NB4 (cell line): ENCODE measurements around the gene MGMT.

Experiments
- DNase-seq: peaks from one replicate; pipeline ENCODE4 v3.0.0; 2010; ENCODE audit warnings: low read depth
- H3K4me3 ChIP-seq: one replicate; pipeline ENCODE4 v1.5.1; 2011; ENCODE audit warnings: mild to moderate bottlenecking, low read depth, low read length, moderate library complexity
- CTCF ChIP-seq: IDR thresholded peaks from one replicate; pipeline ENCODE4 v1.5.1; 2012; ENCODE audit warnings: low read depth, low read length
- MAX ChIP-seq: IDR thresholded peaks from 2 replicates; pipeline ENCODE4 v1.6.1; 2011; ENCODE audit warnings: low read depth, low read length
- MYC ChIP-seq: IDR thresholded peaks from 2 replicates; pipeline ENCODE4 v1.6.1; 2011; ENCODE audit warnings: low read depth, low read length
- POLR2A ChIP-seq: IDR thresholded peaks from 2 replicates; pipeline ENCODE4 v1.6.1; 2011; ENCODE audit warnings: mild to moderate bottlenecking; ENCODE audit not compliant: insufficient read length; ENCODE audit errors: extremely low read depth

The MGMT gene

GRCh38 chr10:129694691-129695243 is 227.7 kb downstream of the MGMT start:
- TF ChIP-seq MAX = no peak
- TF ChIP-seq MYC = no peak
- no peak for TF ChIP-seq POLR2A
- TF ChIP-seq CTCF = no peak
- H3K4me3 ChIP-seq = no peak overlapping the region
- no peak for DNase-seq

GRCh38 chr10:129695671-129696070 is 228.6 kb downstream of the MGMT start:
- no peak for DNase-seq
- no peak for TF ChIP-seq MAX
- no peak for TF ChIP-seq CTCF
- no peak for TF ChIP-seq MYC

GRCh38 chr10:129696636-129697035 is 229.6 kb downstream of the MGMT start:
- no peak for DNase-seq
- TF ChIP-seq CTCF = no peak
- no peak for TF ChIP-seq MAX
- no peak for TF ChIP-seq MYC
- no peak for TF ChIP-seq POLR2A
- no peak overlapping the region for H3K4me3 ChIP-seq

More at GRCh38 chr10:129695671-129696070, 228.6 kb downstream of the MGMT start:
- no peak overlapping the region for H3K4me3 ChIP-seq

GRCh38 chr10:129697463-129698247 is 230.6 kb downstream of the MGMT start:
- DNase-seq = peak; percentile 31
- no peak for TF ChIP-seq MYC
- TF ChIP-seq MAX = no peak
- no peak for TF ChIP-seq POLR2A
- no peak for TF ChIP-seq CTCF
- no peak overlapping the region for H3K4me3 ChIP-seq

- no peak for DNase-seq
- TF ChIP-seq CTCF (no peak), MYC (no peak), POLR2A (no peak), MAX (no peak)
- no peak overlapping the region for H3K4me3 ChIP-seq
These were observed 232.8 kb downstream of the MGMT start for GRCh38 chr10:129699722-129700340.
